ENCODE data around the gene GREB1.

Gene GREB1

GRCh38 chr2:11528228-11528627, 5.6 kb upstream of the GREB1 start:
- Histone ChIP-seq H2AFZ (ENCODE audit: low read length, unreplicated experiment) (no peak overlapping the region), H3K27ac (ENCODE audit: low read depth, low read length) (no peak overlapping the region), H3K4me3 (ENCODE audit: low read depth, low read length) (no peak overlapping the region), H3K27me3 (ENCODE audit: insufficient read depth, low read length) (peaks cover 63% of the 10 kb centered on the region), H3K79me2 (ENCODE audit: control insufficient read depth, insufficient read depth, low read length, unreplicated experiment) (no peaks in the 10 kb centered on the region), H3K4me1 (ENCODE audit: control insufficient read depth, insufficient read depth, low read length, unreplicated experiment) (peaks cover 8% of the 10 kb centered on the region), H3K36me3 (ENCODE audit: insufficient read depth, low read length) (no peaks in the 10 kb centered on the region)

- H2AFZ ChIP-seq (ENCODE audit: low read length, unreplicated experiment): no peak overlapping the region
- H3K27me3 ChIP-seq (ENCODE audit: insufficient read depth, low read length): peaks cover 73% of the 10 kb centered on the region
- H3K27ac ChIP-seq (ENCODE audit: low read depth, low read length): no peak overlapping the region
- H3K4me1 ChIP-seq (ENCODE audit: control insufficient read depth, insufficient read depth, low read length, unreplicated experiment): peaks cover 16% of the 10 kb centered on the region
- no peaks in the 10 kb centered on the region for H3K79me2 ChIP-seq (ENCODE audit: control insufficient read depth, insufficient read depth, low read length, unreplicated experiment)
- no peaks in the 10 kb centered on the region for H3K36me3 ChIP-seq (ENCODE audit: insufficient read depth, low read length)
- H3K4me3 ChIP-seq (ENCODE audit: low read depth, low read length): no peak overlapping the region
Measured at GRCh38 chr2:11530864-11531465, 2.9 kb upstream of the GREB1 start.

DNA sequence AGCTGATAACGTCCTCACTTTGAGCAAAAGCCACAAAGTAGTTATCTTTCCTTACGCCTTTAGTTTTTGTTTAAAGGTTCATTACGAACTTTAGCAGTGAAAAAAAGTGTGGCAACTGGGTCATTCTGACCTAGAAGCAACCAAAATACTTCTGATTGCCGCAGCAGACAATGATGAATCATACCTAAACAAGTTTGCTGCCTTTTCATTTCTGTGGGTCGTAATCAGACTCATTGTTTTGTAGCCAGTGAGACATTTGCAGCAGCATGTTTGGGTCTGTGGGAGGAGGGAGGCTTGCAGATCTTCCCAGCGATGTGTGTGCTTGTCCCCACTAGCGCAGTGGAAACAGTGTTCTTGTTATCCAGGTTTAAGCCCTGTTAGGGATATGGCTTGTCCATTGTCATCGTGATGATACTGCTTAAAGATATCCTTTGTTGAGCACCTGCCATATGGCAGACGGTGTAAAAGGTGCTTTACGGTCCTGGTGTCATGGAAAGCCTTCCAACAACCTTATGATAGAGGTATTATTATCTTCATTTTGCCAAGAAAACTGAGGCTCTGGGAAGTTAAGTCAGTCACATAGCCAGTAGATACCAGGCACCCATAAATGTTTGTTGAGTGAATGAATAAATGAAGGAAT, 1.3 kb upstream of the GREB1 start:
- H3K36me3 ChIP-seq (ENCODE audit: insufficient read depth, low read length): no peaks in the 10 kb centered on the region
- no peaks in the 10 kb centered on the region for H3K79me2 ChIP-seq (ENCODE audit: control insufficient read depth, insufficient read depth, low read length, unreplicated experiment)
- H3K27ac ChIP-seq (ENCODE audit: low read depth, low read length): no peak overlapping the region
- peaks cover 71% of the 10 kb centered on the region for H3K27me3 ChIP-seq (ENCODE audit: insufficient read depth, low read length)
- H2AFZ ChIP-seq (ENCODE audit: low read length, unreplicated experiment): no peak overlapping the region
- H3K4me1 ChIP-seq (ENCODE audit: control insufficient read depth, insufficient read depth, low read length, unreplicated experiment): peaks cover 16% of the 10 kb centered on the region
- no peak overlapping the region for H3K4me3 ChIP-seq (ENCODE audit: low read depth, low read length)

DNA sequence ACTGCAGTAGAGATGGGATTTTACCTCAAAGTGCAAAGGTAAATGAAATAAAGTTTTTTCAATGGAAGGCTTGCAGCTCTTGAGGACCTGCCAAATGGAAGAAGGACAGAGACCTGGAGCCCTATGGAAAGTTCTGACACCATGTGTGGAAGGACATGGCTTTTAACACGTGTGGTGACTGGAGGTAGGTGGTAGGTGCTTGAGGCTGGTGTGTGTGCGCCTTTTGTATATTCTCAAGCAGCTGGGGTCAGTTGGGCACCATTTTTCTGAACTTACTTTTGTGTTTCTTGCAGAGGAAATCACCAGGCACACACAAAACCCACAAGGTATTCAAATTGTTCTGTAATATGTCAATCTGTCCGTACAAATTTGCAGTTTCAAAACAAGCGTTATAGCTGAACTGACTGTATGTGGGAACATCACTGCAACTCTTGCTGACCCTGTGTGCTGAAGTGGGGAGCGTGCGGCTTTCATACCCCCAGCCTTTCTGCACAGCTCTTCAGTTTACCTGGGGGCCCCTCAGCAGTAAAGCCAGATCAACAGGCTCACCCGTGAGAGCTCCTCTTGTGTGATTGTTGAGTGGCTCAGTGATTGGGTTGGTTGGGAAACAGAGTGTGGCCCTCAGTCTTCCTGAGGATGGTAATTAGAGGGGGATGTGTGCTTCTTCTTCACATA, 363 bp downstream of the GREB1 start:
- Histone ChIP-seq H3K27me3 (ENCODE audit: insufficient read depth, low read length) (peaks cover 64% of the 10 kb centered on the region), H2AFZ (ENCODE audit: low read length, unreplicated experiment) (no peak overlapping the region), H3K36me3 (ENCODE audit: insufficient read depth, low read length) (no peaks in the 10 kb centered on the region), H3K27ac (ENCODE audit: low read depth, low read length) (no peak overlapping the region), H3K79me2 (ENCODE audit: control insufficient read depth, insufficient read depth, low read length, unreplicated experiment) (no peaks in the 10 kb centered on the region), H3K4me1 (ENCODE audit: control insufficient read depth, insufficient read depth, low read length, unreplicated experiment) (peaks cover 16% of the 10 kb centered on the region), H3K4me3 (ENCODE audit: low read depth, low read length) (no peak overlapping the region)

DNA sequence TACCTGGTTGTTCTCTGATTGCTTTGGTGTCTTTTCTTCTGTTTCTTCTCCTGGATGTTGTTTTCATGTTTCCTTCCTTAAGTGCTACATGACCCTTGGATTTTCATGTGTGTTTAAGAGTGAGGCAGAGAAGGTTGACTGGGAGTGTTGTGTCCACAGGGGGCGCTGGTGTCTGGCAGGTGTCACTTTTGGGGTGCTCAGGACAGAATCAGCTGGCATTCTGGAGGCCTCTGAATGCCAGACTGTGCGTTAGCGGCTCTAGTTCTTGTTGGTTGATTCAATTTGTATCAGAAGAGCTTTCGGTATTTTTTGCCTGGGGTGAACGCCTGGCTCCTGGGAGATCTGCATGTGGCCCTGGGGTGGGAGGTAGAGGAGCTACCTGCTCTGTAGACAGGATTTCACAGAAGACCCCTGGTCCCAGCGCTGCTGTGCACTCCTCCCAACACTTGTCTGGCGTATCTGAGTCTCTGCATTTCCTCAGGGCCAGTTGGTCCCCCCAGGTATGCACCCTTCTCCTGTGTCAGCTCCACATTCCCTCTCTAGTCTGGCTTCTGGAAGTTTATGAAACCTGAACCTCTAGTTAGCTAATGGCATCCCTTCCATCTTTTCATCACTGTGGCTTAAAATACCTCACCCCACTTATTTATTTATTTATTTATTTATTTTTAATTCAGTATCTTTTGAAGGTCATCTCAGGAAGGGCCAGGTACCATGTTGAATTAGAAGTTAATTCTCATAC, 1.1 kb downstream of the GREB1 start:
- H3K27me3 ChIP-seq (ENCODE audit: insufficient read depth, low read length): peaks cover 66% of the 10 kb centered on the region
- H3K36me3 ChIP-seq (ENCODE audit: insufficient read depth, low read length): no peaks in the 10 kb centered on the region
- no peak overlapping the region for H3K27ac ChIP-seq (ENCODE audit: low read depth, low read length)
- no peak overlapping the region for H3K4me3 ChIP-seq (ENCODE audit: low read depth, low read length)
- no peaks in the 10 kb centered on the region for H3K79me2 ChIP-seq (ENCODE audit: control insufficient read depth, insufficient read depth, low read length, unreplicated experiment)
- H3K4me1 ChIP-seq (ENCODE audit: control insufficient read depth, insufficient read depth, low read length, unreplicated experiment): peaks cover 16% of the 10 kb centered on the region
- H2AFZ ChIP-seq (ENCODE audit: low read length, unreplicated experiment): no peak overlapping the region

GRCh38 chr2:11535899-11536344, 2.1 kb downstream of the GREB1 start:
- peaks cover 16% of the 10 kb centered on the region for H3K4me1 ChIP-seq (ENCODE audit: control insufficient read depth, insufficient read depth, low read length, unreplicated experiment)
- H3K27me3 ChIP-seq (ENCODE audit: insufficient read depth, low read length): peaks cover 76% of the 10 kb centered on the region
- H3K4me3 ChIP-seq (ENCODE audit: low read depth, low read length): no peak overlapping the region
- H2AFZ ChIP-seq (ENCODE audit: low read length, unreplicated experiment): no peak overlapping the region
- no peak overlapping the region for H3K27ac ChIP-seq (ENCODE audit: low read depth, low read length)
- H3K79me2 ChIP-seq (ENCODE audit: control insufficient read depth, insufficient read depth, low read length, unreplicated experiment): no peaks in the 10 kb centered on the region
- no peaks in the 10 kb centered on the region for H3K36me3 ChIP-seq (ENCODE audit: insufficient read depth, low read length)

- Histone ChIP-seq H3K4me3 (ENCODE audit: low read depth, low read length) (no peak overlapping the region), H2AFZ (ENCODE audit: low read length, unreplicated experiment) (no peak overlapping the region), H3K27me3 (ENCODE audit: insufficient read depth, low read length) (peaks cover 85% of the 10 kb centered on the region), H3K27ac (ENCODE audit: low read depth, low read length) (no peak overlapping the region), H3K36me3 (ENCODE audit: insufficient read depth, low read length) (no peaks in the 10 kb centered on the region), H3K79me2 (ENCODE audit: control insufficient read depth, insufficient read depth, low read length, unreplicated experiment) (no peaks in the 10 kb centered on the region), H3K4me1 (ENCODE audit: control insufficient read depth, insufficient read depth, low read length, unreplicated experiment) (peaks cover 11% of the 10 kb centered on the region)
Measured at GRCh38 chr2:11537951-11538350, 4.1 kb downstream of the GREB1 start.

- no peak overlapping the region for H3K4me3 ChIP-seq (ENCODE audit: low read depth, low read length)
- H3K36me3 ChIP-seq (ENCODE audit: insufficient read depth, low read length): no peaks in the 10 kb centered on the region
- no peak overlapping the region for H3K27ac ChIP-seq (ENCODE audit: low read depth, low read length)
- peaks cover 87% of the 10 kb centered on the region for H3K27me3 ChIP-seq (ENCODE audit: insufficient read depth, low read length)
- H3K4me1 ChIP-seq (ENCODE audit: control insufficient read depth, insufficient read depth, low read length, unreplicated experiment): peaks cover under 1% of the 10 kb centered on the region
- H3K79me2 ChIP-seq (ENCODE audit: control insufficient read depth, insufficient read depth, low read length, unreplicated experiment): no peaks in the 10 kb centered on the region
- no peak overlapping the region for H2AFZ ChIP-seq (ENCODE audit: low read length, unreplicated experiment)
Measured at GRCh38 chr2:11539317-11540147, 5.7 kb downstream of the GREB1 start.

DNA sequence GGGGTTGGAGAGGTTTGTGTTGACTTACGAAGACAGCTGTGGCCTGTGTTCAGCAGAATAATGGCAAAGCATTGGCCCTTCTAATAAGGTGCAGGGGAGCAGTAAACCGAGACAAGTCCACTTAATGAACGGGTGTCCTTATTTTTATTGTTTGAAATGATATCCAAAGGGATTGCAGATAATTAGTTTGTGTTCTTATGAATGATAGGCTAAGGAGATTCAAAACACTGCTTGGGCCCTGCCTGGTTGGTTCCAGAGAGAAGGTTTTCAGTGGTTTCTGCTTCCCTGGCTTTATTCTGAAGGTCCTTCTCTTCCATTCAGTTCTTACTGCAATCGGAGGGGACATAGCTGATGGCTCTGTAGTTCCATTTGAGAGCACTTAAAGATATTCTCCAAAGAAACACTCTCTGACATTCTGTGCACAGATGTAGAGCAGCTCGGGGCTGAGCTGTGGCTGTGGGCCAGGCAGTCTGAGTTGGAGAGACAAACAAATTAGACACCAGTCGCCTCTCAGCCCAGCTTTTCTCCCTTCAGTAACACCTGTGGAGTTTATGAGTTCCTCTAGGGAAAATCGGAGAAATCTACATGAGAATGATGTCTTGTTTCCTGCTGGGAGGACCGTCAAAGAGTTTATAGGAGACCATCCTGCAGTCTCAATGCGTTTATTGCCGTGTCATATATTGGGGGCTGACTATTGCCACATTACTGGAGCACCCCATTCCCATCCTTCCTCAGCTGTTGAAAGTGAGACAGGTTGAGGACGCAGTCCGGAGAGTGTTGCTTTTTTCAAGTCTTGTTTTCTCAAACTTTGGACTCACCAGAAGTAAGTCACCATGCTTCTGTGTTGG, 6.5 kb downstream of the GREB1 start:
- no peaks in the 10 kb centered on the region for H3K36me3 ChIP-seq (ENCODE audit: insufficient read depth, low read length)
- peaks cover 84% of the 10 kb centered on the region for H3K27me3 ChIP-seq (ENCODE audit: insufficient read depth, low read length)
- H3K79me2 ChIP-seq (ENCODE audit: control insufficient read depth, insufficient read depth, low read length, unreplicated experiment): no peaks in the 10 kb centered on the region
- no peaks in the 10 kb centered on the region for H3K4me1 ChIP-seq (ENCODE audit: control insufficient read depth, insufficient read depth, low read length, unreplicated experiment)
- no peak overlapping the region for H3K27ac ChIP-seq (ENCODE audit: low read depth, low read length)
- no peak overlapping the region for H3K4me3 ChIP-seq (ENCODE audit: low read depth, low read length)
- no peak overlapping the region for H2AFZ ChIP-seq (ENCODE audit: low read length, unreplicated experiment)

Data from ACC112 (cell line).